Pancreas (tissue), 10 donors: ENCODE results near the gene PLPP2. TPM values are rescaled to one million over a fixed set of nuclear protein-coding genes. Genes with fewer than 3 reads are reported as not detected.

Source experiments
- ATAC-seq, 4 donors: fragments of 200-7000 bp; cut with Tn5 transposase; one replicate each; pipeline versions ENCODE4 v1.8.0 to v1.9.1; 2020; ENCODE audit warnings: mild to moderate bottlenecking in 4 of 4, moderate library complexity in 4 of 4
- DNase-seq, 6 donors: peaks; one replicate each; pipeline ENCODE4 v3.0.0-alpha.2; 2020
- FAIRE-seq: peaks from 2 replicates; lab custom pipeline; 2012; peaks lifted over from hg19 to GRCh38; lab: Jason Lieb, UNC
- H3K27ac ChIP-seq, 4 donors: fragments of 200-600 bp; sonication (generic); 1 replicate in 3 of 4; 2 replicates in 1 of 4; pipeline versions ENCODE4 v1.5.0 to v1.8.0; 2020
- H3K27me3 ChIP-seq, 4 donors: fragments of 200-600 bp; one replicate each; pipeline ENCODE4 v1.8.0; 2021
- H3K36me3 ChIP-seq, 3 donors: fragments of 200-600 bp; sonication (generic) in 1 of 3; one replicate each; pipeline versions ENCODE4 v1.5.0 to v1.8.0; 2020 to 2021
- H3K4me1 ChIP-seq, 3 donors: fragments of 200-600 bp; one replicate each; pipeline ENCODE4 v1.8.0; 2021
- H3K4me3 ChIP-seq, 4 donors: fragments of 200-600 bp; sonication (generic) in 2 of 4; one replicate each; pipeline versions ENCODE4 v1.5.0 to v1.8.0; 2020 to 2021
- H3K9me3 ChIP-seq, 4 donors: fragments of 200-600 bp; one replicate each; pipeline ENCODE4 v1.8.0; 2021
- CTCF ChIP-seq, 4 donors: fragments of 200-600 bp; sonication (generic) in 3 of 4; IDR thresholded peaks; one replicate each; pipeline versions ENCODE4 v1.5.0 to v1.8.0; 2021; ENCODE audit warnings: antibody characterized with exemption in 4 of 4
- WGBS, 2 donors: extraction: QIAGEN DNeasy Blood & Tissue Kit; methylation state at CpG; one replicate each; pipeline ENCODE4 v1.1.7; 2013; 5-methylcytosine and 5-hydroxymethylcytosine counted together
- intact Hi-C, 3 donors: fragments of 100-400 bp; cut with DNase I; formaldehyde crosslinking; loops; one replicate each; pipeline versions ENCODE4 v1.11.1 to v1.14.2; 2022
- polyA plus RNA-seq, 2 donors: library from polyadenylated mRNA; stranded (reverse); fragments of 200-250 nt; gene quantifications; one replicate each; pipeline ENCODE4 v1.2.3, GENCODE V29; 2013
- total RNA-seq, 6 donors: library from RNA; stranded (reverse); fragmentation: NEBNext Ultra II Directional in 4 of 6; extraction: Animal tissue kit (Norgen Biotek cat#: 25700) in 4 of 6; gene quantifications; one replicate each; pipeline versions ENCODE4 v1.2.1 to v1.2.4, GENCODE V29; 2021 to 2023
- donor health status: healthy with polysubstance abuse.
- donor health status: DM: no; HTN: no; CAD: no; lungs with moderate emphysema.
- donor health status: DM: no; HTN: no; CAD: no.
- donor health status: control.
- donor health status: control.
- donor health status: Bipolar disorder and iron deficiency.
- donor health status: DM: yes; HTN: yes; CAD: no.
- donor health status: DM: no; HTN: no; CAD: no.
- donor health status: DM: no; HTN: no; CAD: no.
- donor health status: DM: yes; HTN: yes; CAD: no.

The PLPP2 gene
- total and polyA plus RNA-seq, 8 donors, result 15.7 to 93.8 (median 28.7) TPM

GRCh38 chr19:336067-336614, 44.9 kb upstream of the PLPP2 start:
- Histone ChIP-seq H3K27me3 (no peaks in the 10 kb centered on the region), H3K27ac (no peak overlapping the region), H3K36me3 (peaks cover 0 to 2% (median 0%) of the 10 kb centered on the region in 3 donors), H3K4me1 (no peaks in the 10 kb centered on the region), H3K9me3 (no peaks in the 10 kb centered on the region), H3K4me3 (no peak overlapping the region)
- FAIRE-seq, result no peak
- WGBS, 2 donors, result 87 to 93% methylated on average over 20 of the region's 20 CpGs
- intact Hi-C loops, result no loop called here
- DNase-seq, result peak in 1 of 6 donors; percentile 62
- peak in 2 of 4 donors; percentile 24 to 38 for ATAC-seq
- no peak for TF ChIP-seq CTCF (IDR thresholded peaks at IDR 0.05)

- no peak for ATAC-seq
- Histone ChIP-seq H3K27ac (no peak overlapping the region), H3K9me3 (no peaks in the 10 kb centered on the region), H3K36me3 (peaks cover 2 to 4% (median 2%) of the 10 kb centered on the region in 3 donors), H3K4me3 (no peak overlapping the region), H3K27me3 (no peaks in the 10 kb centered on the region), H3K4me1 (no peaks in the 10 kb centered on the region)
- intact Hi-C loops, result no loop called here
- DNase-seq, result peak in 1 of 6 donors; percentile 69
- TF ChIP-seq CTCF (IDR thresholded peaks at IDR 0.05), result no peak
- FAIRE-seq, result no peak
- WGBS, 2 donors, result 92 to 94% methylated on average over 21 of the region's 21 CpGs
Measured at GRCh38 chr19:335486-336066, 44.4 kb upstream of the PLPP2 start.

GRCh38 chr19:335072-335471, 43.9 kb upstream of the PLPP2 start:
- Histone ChIP-seq H3K9me3 (no peaks in the 10 kb centered on the region), H3K27ac (no peak overlapping the region), H3K36me3 (peaks cover 2 to 7% (median 6%) of the 10 kb centered on the region in 3 donors), H3K4me1 (no peaks in the 10 kb centered on the region), H3K27me3 (no peaks in the 10 kb centered on the region), H3K4me3 (no peak overlapping the region)
- DNase-seq, result no peak
- no peak for TF ChIP-seq CTCF (IDR thresholded peaks at IDR 0.05)
- ATAC-seq, result peak in 1 of 4 donors; percentile 17
- 81 to 92% methylated on average over 8 to 9 of the region's 9 CpGs for WGBS, 2 donors
- intact Hi-C loops, result no loop called here
- no peak for FAIRE-seq

GRCh38 chr19:334296-335071, 43.3 kb upstream of the PLPP2 start:
- Histone ChIP-seq H3K27me3 (no peaks in the 10 kb centered on the region), H3K27ac (no peak overlapping the region), H3K4me3 (no peak overlapping the region), H3K4me1 (no peaks in the 10 kb centered on the region), H3K36me3 (peaks cover 2 to 13% (median 6%) of the 10 kb centered on the region in 3 donors), H3K9me3 (no peaks in the 10 kb centered on the region)
- no peak for DNase-seq
- no peak for ATAC-seq
- 90 to 96% methylated on average over 19 of the region's 19 CpGs for WGBS, 2 donors
- TF ChIP-seq CTCF (IDR thresholded peaks at IDR 0.05), result no peak
- no peak for FAIRE-seq
- intact Hi-C loops, result no loop called here
